G401 (cell line): ENCODE results near the gene ATF7IP. TPM values are rescaled to one million over a fixed set of nuclear protein-coding genes. Genes with fewer than 3 reads are reported as not detected.
"Not testable (repeated sequence)": the region's sequence is repeated elsewhere in the genome, so short reads cannot be mapped to it uniquely, and the experiment has no call there.

Experiments used
- DNase-seq: peaks from one replicate; pipeline ENCODE4 v3.0.0-alpha.2; 2015; ENCODE audit warnings: low spot score
- in situ Hi-C: cut with HindIII; loops from 2 replicates; pipeline ENCODE4 v1.10.0; 2016; ENCODE audit warnings: low sequenced_read_pairs, mixed read lengths
- total RNA-seq: library from RNA; depleted of rRNA; stranded (reverse); fragments of >200 nt; shearing (Covaris generic); gene quantifications from 2 replicates; pipeline ENCODE4 v1.2.3, GENCODE V29; 2014

Gene ATF7IP
- total RNA-seq, 1 experiment from 2014 or later = 34.2 TPM

DNA sequence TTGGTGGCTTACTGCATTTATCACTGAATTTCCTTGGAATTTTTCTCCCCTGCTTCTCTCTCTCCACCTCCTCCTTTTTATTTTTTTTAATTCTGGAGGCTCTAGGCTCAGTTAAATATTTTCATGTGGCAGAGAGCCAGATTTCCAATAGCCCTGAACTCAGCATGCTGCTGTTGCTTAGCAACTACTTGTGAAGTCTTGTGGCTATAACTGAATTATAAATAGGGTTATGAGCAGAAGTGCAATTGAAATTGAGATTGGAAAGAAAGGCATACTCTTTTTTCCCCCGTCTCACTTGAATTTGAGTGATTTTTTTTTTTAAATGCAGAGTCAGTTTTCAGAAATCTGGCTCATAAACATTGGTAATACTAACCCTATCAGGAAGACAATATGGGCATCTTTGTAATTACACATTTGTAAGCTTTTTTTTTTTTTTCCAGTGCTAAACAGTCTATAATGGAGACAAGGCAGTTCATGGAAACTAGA lies 38.3 kb downstream of the ATF7IP start:
- peak; percentile 97 for DNase-seq
- in situ Hi-C loops = no loop called here

DNA sequence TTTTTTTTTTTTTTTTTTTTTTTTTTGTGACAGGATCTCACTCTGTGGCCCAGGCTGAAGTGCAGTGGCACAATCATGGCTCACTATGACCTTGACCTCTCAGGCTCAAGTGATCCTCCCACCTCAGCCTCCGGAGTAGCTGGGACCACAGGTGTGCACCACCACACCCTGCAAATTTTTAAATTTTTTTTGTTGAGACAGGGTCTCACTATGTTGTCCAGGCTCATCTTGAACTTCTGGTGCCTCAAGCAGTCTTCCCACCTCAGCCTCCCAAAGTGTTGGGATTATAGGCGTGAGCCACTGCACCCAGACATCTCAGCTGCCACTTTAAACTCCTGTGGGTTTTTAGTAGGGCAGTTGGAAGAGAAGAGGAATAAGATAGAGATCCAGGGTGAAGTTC lies 39.9 kb downstream of the ATF7IP start:
- in situ Hi-C loops, DNase-seq: not testable (repeated sequence)

DNA sequence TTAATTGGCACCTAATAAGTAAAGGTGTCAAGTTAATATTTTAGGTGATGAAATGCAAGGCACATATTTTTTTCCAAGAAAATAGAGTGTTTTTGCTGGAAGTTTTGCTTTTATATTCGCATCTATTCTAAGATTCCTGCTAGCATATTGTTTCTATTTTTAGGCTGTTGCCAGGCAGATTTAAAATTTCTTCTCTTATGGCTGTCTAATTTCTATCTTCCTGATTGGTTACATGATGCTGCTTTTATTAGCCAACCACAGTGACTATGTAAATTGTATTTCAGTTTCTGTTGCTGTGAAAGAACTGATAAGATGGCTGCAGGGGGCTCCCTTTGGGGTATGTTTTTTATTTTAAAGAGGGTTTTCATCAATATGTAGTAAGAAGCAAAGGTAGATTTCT lies 42.7 kb downstream of the ATF7IP start:
- in situ Hi-C loops = no loop called here
- DNase-seq = peak; percentile 85

DNA sequence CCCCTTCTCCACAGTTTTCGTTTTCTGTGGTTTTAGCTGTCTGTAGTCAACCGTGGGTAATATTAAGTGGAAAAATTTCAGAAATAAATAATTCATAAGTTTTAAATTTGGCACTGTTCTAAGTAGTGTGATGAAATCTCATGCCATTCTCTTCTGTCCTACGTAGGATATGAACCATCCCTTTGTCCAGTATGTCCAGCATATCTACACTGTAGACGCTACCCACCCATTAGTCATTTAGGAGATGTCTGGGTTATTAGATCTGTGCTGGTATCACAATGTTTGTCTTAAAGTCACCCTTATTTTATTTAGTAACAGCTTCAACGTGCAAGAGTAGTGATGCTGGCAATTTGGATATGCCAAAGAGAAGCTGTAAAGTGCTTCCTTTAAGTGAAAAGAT lies 44.7 kb downstream of the ATF7IP start:
- in situ Hi-C loops = no loop called here

DNA sequence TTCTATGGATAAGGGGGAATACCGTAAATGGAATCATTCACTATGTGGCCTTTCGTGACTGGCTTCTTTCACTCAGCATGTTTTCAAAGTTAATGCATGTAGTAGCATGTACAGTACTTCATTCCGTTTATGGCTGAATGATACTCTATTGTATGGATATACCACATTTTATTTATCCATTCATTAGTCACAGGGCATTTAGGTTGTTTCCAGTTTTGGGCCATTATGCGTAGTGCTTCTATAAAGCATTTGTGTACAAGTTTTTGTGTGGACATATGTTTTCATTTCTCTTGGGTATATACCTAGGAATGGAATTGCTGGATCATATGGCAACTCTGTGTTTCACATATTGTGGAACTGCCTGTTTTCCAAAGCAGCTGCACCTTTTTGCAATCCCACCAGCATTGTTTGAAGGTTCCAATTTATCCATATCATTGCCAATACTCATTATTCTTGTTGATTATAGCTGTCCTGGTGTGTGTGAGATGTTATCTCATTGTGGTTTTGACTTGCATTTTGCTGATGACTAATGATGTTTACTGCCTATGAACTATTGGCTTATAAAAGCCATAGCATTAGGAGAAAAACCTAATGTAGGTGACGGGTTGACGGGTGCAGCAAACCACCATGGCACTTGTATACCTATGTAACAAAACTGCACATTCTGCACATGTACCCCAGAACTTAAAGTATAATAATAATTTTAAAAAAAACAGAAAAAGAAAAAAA lies 45.5 kb downstream of the ATF7IP start:
- in situ Hi-C loops = no loop called here

More for the DNA sequence above, 44.7 kb downstream of the ATF7IP start:
- DNase-seq = no peak

DNA sequence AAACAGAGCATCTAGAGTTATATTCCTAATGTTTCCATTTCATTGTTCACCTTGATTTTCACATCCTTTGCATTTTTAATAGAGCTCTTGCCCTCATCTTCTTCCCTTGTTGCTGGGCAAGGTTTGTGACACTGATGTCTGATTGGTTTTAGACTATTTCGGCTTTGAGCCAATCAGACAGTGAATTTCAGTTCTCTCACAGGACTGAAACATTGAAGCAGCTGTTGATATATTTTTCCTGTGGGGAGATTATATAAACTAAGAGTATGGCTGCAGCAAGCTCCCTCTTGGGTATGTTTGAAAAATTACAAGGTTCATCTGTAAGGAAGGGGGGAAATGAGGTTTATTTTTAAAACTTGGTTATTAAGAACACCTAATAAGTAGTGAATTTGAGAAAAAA lies 51.2 kb downstream of the ATF7IP start:
- in situ Hi-C loops = no loop called here
- DNase-seq = peak; percentile 84

More for the DNA sequence above, 45.5 kb downstream of the ATF7IP start:
- no peak for DNase-seq

DNA sequence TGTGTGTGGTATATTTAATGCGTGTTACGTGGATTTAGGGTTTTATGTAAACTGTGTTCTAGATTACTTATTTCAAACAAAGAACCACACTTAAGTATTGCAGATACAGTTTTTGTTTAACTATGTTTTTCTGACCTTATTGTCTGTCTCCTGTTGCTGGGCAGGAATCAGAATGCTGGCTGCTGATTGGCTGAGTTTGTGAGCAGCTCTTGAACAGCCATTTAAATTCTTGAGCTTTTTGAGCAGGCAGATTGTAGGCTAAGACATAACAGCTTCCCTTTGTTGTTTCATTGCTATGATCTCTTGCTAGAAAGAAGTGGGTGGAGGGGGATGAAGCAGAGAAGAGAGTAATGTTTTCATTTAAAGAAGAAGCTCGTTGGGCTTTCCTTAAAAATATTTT lies 52.2 kb downstream of the ATF7IP start:
- DNase-seq = peak; percentile 89
- in situ Hi-C loops = no loop called here

DNA sequence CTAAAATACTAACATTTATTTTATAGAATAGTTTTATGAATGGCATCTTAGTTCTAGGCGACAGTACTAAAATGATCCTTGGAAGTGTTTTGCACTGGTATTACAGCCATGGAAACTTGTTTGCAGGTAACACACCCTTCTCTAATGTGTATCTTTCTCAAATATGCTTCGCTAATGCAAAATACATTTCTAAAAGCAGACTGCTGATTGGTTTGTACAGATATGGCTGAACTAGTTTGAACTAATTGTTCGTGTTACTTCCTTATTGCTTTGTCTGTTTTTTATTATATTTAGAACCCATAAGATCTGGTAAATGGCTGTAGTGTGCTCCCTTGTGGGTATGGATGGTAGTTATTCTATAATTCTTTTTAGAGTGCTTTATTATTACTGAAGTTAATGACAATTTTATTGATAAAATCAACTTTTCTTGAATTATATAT lies 53.0 kb downstream of the ATF7IP start:
- in situ Hi-C loops = no loop called here

DNA sequence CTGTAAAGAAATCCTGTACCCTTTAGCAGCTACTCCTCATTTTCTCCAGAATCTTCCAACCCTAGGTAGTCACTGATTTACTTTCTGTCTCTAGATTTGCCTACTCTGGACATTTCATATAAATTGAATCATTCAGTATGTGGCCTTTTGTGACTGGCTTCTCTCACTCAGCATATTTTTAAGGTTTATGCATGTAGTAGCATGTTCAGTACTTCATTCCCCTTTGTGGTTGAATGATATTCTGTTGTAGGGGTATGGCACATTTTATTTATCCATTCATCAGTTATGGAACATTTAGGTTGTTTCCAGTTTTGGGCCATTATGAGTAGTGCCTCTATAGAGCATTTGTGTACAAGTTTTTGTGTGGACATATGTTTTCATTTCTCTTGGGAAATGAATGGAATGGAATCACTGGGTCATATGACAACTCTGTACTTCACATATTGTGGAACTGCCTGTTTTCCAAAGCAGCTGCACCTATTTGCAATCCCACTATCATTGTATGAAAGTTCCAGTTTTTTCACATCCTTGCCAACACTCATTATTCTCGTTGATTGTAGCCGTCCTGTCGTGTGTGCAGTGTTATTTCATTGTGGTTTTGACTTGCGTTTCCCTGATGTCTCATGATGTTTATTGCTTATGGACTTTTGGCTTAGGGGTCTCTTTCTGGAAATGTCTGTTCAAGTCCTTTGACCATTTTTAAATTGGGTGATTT lies 57.2 kb downstream of the ATF7IP start:
- DNase-seq = no peak
- in situ Hi-C loops = no loop called here

More for the DNA sequence above, 53.0 kb downstream of the ATF7IP start:
- DNase-seq = no peak

DNA sequence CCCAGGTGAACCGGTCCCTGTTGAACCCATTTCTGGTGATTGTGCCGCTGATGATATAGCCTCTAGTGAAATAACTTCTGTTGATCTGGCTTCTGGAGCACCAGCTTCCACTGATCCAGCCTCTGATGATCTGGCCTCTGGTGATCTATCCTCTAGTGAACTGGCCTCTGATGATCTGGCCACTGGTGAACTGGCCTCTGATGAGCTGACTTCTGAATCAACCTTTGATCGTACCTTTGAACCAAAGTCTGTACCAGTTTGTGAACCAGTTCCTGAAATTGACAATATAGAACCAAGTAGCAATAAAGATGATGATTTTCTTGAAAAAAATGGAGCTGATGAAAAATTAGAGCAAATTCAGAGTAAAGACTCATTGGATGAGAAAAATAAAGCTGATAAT lies 59.1 kb downstream of the ATF7IP start:
- DNase-seq = no peak
- in situ Hi-C loops = no loop called here

DNA sequence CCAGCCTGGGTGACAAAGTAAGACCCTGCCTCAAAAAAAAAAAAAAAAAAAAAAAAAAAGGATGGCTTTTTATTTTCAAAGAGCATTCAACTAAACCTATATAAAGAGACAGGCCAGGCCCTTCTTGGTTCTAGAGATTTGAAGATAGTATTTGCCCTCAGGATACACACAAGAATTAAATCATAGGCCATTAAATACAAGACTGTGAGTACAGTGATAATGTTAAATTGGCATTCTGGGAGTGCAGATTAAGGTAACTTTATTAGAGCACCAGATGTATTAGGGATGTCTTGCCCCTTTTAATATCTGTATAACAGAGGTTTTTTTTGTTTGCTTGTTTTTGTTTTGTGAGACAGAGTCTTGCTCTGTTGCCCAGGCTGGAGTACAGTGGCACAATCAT lies 61.3 kb downstream of the ATF7IP start:
- in situ Hi-C loops = no loop called here
- no peak for DNase-seq

DNA sequence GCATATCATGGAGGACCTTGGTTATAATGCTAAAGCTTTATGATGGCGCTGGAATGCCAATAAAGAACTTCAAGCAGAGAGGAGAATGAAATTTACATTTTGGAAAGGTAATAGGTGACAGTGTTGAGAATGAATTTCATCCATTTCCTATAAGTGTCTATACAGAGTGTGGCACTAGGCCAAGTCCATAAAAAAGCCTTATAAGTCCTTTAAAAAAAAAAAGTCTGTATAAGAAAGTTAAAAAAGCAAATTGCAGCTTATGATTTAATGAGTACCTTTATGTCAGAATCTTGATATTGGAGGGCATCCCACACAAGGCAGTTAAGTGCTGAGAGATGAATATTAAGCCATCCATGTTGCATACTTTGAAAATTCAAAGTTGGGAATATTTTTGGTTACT lies 62.4 kb downstream of the ATF7IP start:
- no peak for DNase-seq
- in situ Hi-C loops = no loop called here

DNA sequence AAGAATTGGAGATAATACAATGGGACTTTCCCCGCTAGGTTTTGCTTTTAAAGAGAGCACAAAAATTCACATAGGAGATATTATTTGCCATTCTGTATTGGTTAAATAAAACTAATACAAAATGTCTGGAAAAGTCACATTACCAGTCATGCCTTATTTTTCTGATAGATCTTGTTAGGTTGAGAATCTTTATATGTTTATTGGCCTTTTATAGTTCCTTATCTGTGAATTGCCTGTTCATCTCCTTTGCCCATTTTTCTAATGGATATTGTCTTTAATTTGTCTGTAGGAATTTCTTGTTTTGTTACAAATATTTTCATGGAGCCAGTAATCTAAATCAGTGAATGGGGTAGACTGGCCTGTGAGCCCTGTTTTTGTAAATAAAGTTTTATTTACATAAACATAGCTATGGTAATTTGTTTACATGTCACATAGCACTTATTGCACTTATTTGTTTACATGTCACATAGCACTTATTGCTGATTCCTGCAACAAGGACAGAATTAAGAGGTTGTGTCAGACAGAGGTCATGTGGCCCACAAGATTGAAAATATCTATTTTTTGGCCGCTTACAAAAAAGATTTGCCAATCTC lies 65.0 kb downstream of the ATF7IP start:
- DNase-seq = no peak
- in situ Hi-C loops = no loop called here

DNA sequence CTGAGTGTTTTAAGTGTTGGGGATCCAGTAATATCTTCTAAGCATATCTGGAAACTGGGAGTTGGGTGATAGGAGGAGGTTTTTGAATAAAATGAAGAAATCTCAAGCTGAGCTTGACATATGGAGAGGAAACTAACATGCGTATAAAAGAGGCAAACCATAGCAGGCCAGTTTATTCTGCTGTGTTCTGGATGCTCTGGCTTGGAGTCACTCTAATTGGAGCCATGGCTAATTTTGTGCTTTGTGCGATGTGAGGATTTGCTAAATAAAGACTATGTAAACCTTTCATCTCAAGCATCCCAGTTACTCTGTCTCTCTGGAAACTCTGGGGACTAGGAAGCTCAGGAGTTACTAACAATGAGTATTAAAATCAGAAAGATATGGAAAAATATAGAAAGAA lies 66.5 kb downstream of the ATF7IP start:
- in situ Hi-C loops = no loop called here
- peak; percentile 92 for DNase-seq

DNA sequence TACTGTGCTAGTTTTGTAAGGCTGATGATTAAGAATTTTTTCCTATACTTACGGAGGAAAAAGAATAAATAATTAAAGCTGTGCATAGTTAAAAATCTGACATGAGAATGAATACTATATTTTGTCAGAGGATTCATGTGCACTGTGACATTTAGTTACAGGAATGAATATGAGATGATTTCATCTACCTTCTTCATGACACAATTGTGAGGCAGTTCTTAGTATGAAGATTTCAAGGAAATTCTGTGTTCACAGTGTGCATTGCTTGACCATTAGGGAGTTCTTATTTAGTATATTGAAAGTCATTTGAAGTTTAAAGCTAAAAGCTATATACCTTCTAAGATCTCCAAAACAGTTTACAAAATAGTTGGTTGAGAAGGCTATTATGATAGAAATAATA lies 70.1 kb downstream of the ATF7IP start:
- DNase-seq = no peak
- in situ Hi-C loops = no loop called here

DNA sequence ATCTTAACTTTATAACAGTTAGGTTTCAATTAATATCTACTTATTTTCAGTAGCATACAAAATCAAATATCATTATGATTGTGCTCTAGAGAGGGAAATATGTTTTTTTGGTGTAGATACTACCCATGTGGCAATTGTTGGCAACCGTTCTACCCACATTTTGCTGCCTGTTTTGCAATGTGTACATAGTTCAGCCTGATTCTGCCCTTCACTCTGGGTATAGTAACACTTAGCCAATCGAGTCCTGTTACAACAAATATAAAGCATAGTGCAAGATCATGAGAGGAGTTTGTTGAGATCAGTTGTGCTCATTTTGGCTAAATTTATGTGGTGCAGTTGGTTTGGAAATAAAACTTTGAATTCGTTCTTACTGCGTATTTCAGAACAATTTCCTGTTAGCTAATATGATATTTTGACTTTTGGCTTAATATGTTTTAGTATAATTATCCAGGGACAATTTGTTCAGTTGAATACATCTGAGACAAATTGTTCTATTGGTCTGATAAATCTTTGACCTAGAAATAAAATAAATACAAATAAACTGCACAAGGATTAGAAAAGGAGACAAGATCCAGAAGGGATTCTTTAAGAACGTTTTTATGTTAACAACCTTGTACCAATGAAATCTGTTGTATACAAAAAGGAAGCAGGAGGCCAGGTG lies 76.9 kb downstream of the ATF7IP start:
- DNase-seq = no peak
- in situ Hi-C loops = no loop called here

DNA sequence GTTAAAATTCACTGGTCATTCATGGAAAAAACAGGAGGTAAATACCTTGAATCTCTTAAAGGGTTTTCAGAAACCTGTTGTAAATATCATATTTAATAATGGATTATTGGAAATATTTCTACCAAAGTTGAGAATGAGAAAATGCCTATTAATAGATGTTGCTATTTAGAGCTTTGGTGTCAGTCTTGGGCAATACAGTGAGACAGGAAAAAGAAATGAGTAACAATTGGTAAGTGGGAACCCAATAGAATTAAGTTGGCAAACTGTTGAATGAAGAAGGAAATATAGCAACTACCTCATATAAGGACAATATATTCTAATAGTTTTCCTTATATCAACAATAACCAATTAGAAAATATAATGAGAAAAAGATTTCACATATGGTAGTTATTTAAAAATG lies 78.0 kb downstream of the ATF7IP start:
- DNase-seq = no peak
- in situ Hi-C loops = no loop called here

DNA sequence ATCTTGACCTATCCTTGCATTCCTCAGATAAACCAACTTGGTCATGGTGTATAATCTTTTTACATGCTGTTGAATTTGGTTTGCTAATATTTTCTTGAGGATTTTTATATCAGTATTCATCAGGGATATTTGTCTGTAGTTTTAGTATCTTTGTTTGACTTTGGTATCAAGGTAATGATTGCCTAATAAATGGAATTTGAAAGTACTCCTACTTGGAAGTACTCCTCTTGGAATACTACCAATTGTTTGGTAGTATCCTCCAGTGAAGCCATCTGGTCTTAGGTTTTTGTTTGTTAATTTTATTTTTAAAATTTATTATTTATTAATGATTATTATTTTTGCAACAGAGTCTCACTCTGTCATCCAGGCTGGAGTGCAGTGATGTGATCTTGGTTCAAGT lies 85.0 kb downstream of the ATF7IP start:
- in situ Hi-C loops = no loop called here
- no peak for DNase-seq

DNA sequence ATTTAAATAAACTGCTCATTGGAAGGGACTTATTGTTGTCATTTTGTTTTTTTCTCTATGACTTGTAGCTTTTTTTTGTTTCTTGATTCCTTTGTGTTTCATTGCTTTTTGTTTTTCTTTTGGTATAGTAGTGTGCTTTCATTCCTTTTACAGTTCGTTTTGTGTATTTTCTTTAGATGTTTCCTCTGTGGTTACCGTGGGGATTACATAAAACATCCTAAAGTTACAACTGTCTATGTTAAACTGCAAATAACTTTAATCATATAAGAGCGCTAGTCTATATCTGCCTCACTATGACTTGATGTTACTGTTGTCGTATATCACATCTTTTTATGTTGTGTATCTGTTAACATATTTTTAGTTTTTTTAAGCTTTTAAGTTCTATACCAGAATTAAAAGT lies 86.9 kb downstream of the ATF7IP start:
- DNase-seq = no peak
- in situ Hi-C loops = no loop called here

DNA sequence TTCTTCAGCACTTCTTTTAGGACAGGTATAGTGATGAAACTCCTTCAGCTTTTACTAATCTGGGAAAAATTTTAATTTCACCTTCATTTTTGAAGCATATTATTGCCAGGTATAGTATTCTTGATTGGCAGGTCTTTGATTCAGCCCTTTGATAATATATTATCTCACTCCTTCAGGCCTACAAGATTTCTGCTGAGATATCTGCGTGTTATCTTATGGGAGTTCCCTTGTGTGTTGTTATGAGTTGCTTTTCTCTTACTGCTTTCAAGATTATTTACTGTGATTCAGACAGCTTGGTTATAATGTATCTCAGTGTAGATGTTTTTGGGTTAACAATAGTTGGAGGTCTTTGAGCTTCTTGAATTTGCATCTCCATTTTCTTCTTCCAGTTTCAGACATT lies 87.4 kb downstream of the ATF7IP start:
- in situ Hi-C loops = no loop called here
- DNase-seq = no peak
